Measurements from ENCODE around the gene TATDN3. TPM values are rescaled to one million over a fixed set of nuclear protein-coding genes. Genes with fewer than 3 reads are reported as not detected.

TATDN3 gene
- polyA plus RNA-seq, 1 donor (not counting 4 experiments of a cell fraction or from before 2014, with no cell fraction given) = 11.6 TPM

DNA sequence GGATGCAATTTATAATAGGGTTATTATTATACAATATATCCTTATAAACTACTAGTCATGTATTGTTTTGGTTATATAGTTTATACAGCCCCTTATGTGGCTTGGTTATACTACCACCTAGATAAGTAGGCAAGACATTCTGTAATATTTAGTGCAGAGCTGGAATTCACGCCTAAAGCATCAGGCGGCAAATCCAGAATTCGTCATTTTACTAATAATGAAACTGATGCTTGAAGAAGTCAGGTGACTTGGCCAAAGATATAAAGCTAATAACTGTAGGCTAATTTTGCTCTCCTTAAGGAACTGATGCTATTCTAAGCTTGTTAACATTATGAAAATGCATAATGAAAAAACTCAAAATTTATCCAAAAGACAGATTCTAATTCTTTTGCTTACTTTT is 10.9 kb upstream of the TATDN3 start:
- no peaks in the 10 kb centered on the region for H3K27me3 ChIP-seq (ENCODE audit: control insufficient read depth, extremely low read depth, insufficient read depth, low read length)
- TF ChIP-seq, protein P1, sequence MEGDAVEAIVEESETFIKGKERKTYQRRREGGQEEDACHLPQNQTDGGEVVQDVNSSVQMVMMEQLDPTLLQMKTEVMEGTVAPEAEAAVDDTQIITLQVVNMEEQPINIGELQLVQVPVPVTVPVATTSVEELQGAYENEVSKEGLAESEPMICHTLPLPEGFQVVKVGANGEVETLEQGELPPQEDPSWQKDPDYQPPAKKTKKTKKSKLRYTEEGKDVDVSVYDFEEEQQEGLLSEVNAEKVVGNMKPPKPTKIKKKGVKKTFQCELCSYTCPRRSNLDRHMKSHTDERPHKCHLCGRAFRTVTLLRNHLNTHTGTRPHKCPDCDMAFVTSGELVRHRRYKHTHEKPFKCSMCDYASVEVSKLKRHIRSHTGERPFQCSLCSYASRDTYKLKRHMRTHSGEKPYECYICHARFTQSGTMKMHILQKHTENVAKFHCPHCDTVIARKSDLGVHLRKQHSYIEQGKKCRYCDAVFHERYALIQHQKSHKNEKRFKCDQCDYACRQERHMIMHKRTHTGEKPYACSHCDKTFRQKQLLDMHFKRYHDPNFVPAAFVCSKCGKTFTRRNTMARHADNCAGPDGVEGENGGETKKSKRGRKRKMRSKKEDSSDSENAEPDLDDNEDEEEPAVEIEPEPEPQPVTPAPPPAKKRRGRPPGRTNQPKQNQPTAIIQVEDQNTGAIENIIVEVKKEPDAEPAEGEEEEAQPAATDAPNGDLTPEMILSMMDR (optimal IDR thresholded peaks at IDR 0.05 in 1 of 3, IDR thresholded peaks at IDR 0.05 in 1 of 3, conservative IDR thresholded peaks at IDR 0.05 in 1 of 3; ENCODE audit: extremely low read depth in 1 of 3, insufficient read depth in 2 of 3, low read length in 3 of 3) = no peak
- no peak for TF ChIP-seq EZH2 (IDR thresholded peaks at IDR 0.05; ENCODE audit: low read length)
- no peak overlapping the region for H3K4me2 ChIP-seq (ENCODE audit: control insufficient read depth, extremely low read depth, insufficient read depth, low read depth, low read length)
- no peaks in the 10 kb centered on the region for H3K9me3 ChIP-seq (ENCODE audit: control insufficient read depth, low read depth, low read length)
- H2AFZ ChIP-seq (ENCODE audit: control insufficient read depth, low read length) = no peak overlapping the region
- no peaks in the 10 kb centered on the region for H3K79me2 ChIP-seq (ENCODE audit: control insufficient read depth, insufficient read depth, low read length)
- H3K4me1 ChIP-seq (ENCODE audit: control insufficient read depth, extremely low read depth, insufficient read depth, low read length) = no peaks in the 10 kb centered on the region
- no peak overlapping the region for H3K4me3 ChIP-seq (ENCODE audit: control insufficient read depth in 2 of 3, extremely low read depth in 1 of 3, insufficient read depth in 2 of 3, low read depth in 1 of 3, low read length in 3 of 3)
- H3K9ac ChIP-seq (ENCODE audit: control insufficient read depth, extremely low read depth, insufficient read depth, low read length) = no peak overlapping the region
- dilution Hi-C loops (cut with MboI; ENCODE audit: extremely low pct_ligation_motif_present, low sequenced_read_pairs) = loop anchor here (10.0 kb wide), 1 partner anchor 136 kb away; no protein-coding TSS in a partner anchor
- no peaks in the 10 kb centered on the region for H4K20me1 ChIP-seq (ENCODE audit: control insufficient read depth, extremely low read depth, insufficient read depth, low read length)
- no peak for FAIRE-seq
- H3K27ac ChIP-seq (ENCODE audit: control insufficient read depth, insufficient read depth, low read length) = no peak overlapping the region
- DNase-seq (ENCODE audit: low read depth, low spot score) = no peak
- H3K36me3 ChIP-seq (ENCODE audit: control insufficient read depth in 2 of 2, extremely low read depth in 1 of 2, insufficient read depth in 2 of 2, low read length in 2 of 2) = peaks cover 0 to 4% of the 10 kb centered on the region in 2 experiments
- H3K9me1 ChIP-seq (ENCODE audit: control insufficient read depth, extremely low read depth, insufficient read depth, low read length) = no peaks in the 10 kb centered on the region

DNA sequence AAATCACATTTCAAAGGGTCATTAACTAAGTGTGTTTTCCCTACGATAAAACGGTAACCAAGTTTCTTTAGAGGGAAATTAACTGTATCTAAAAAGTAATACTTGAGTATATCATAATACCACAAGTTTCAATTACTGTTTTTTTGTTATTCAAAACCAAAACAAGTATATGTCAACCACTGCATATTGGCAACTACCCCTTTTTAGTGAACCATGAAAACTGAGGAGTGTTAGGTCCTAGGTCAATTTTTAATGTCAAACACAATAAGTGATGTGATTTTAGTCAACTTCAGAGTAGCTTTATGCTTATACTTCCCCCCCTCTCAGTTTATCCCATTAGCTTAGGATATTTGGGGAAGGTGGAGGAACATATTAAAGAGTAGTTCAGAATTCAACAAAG is 10.5 kb upstream of the TATDN3 start:
- DNase-seq (ENCODE audit: low read depth, low spot score) (no peak), FAIRE-seq (no peak)
- Histone ChIP-seq H3K9me3 (ENCODE audit: control insufficient read depth, low read depth, low read length) (no peaks in the 10 kb centered on the region), H3K4me2 (ENCODE audit: control insufficient read depth, extremely low read depth, insufficient read depth, low read depth, low read length) (no peak overlapping the region), H3K4me3 (ENCODE audit: control insufficient read depth in 2 of 3, extremely low read depth in 1 of 3, insufficient read depth in 2 of 3, low read depth in 1 of 3, low read length in 3 of 3) (no peak overlapping the region), H3K4me1 (ENCODE audit: control insufficient read depth, extremely low read depth, insufficient read depth, low read length) (no peaks in the 10 kb centered on the region), H4K20me1 (ENCODE audit: control insufficient read depth, extremely low read depth, insufficient read depth, low read length) (no peaks in the 10 kb centered on the region), H3K27me3 (ENCODE audit: control insufficient read depth, extremely low read depth, insufficient read depth, low read length) (no peaks in the 10 kb centered on the region), H3K9ac (ENCODE audit: control insufficient read depth, extremely low read depth, insufficient read depth, low read length) (no peak overlapping the region), H3K36me3 (ENCODE audit: control insufficient read depth in 2 of 2, extremely low read depth in 1 of 2, insufficient read depth in 2 of 2, low read length in 2 of 2) (peaks cover 0 to 4% of the 10 kb centered on the region in 2 experiments), H3K9me1 (ENCODE audit: control insufficient read depth, extremely low read depth, insufficient read depth, low read length) (no peaks in the 10 kb centered on the region), H3K27ac (ENCODE audit: control insufficient read depth, insufficient read depth, low read length) (no peak overlapping the region), H3K79me2 (ENCODE audit: control insufficient read depth, insufficient read depth, low read length) (no peaks in the 10 kb centered on the region), H2AFZ (ENCODE audit: control insufficient read depth, low read length) (no peak overlapping the region)
- dilution Hi-C loops (cut with MboI; ENCODE audit: extremely low pct_ligation_motif_present, low sequenced_read_pairs) = loop anchor here (10.0 kb wide), 1 partner anchor 136 kb away; no protein-coding TSS in a partner anchor
- TF ChIP-seq, protein P1 (optimal IDR thresholded peaks at IDR 0.05 in 1 of 3, IDR thresholded peaks at IDR 0.05 in 1 of 3, conservative IDR thresholded peaks at IDR 0.05 in 1 of 3; ENCODE audit: extremely low read depth in 1 of 3, insufficient read depth in 2 of 3, low read length in 3 of 3) = no peak
